GM13977 (cell line): ENCODE measurements around the gene MYL7.

Source experiments
- DNase-seq: peaks from one replicate; pipeline ENCODE4 v3.0.0; 2012; ENCODE audit warnings: low spot score
- CTCF ChIP-seq: IDR thresholded peaks from 2 replicates; pipeline ENCODE4 v1.5.1; 2012; ENCODE audit warnings: mild to moderate bottlenecking, control low read depth; ENCODE audit not compliant: insufficient read depth; ENCODE audit errors: extremely low read depth, missing control alignments
- in situ Hi-C: fragments of 300-500 bp; cut with MboI; formaldehyde crosslinking; loops from one replicate; pipeline ENCODE4 v1.12.0; 2022; ENCODE audit warnings: low sequenced_read_pairs, low pct_unique_long_range_greater_than_20kb, mixed read lengths, inconsistent platforms; ENCODE audit not compliant: unreplicated experiment

The MYL7 gene

GRCh38 chr7:44139311-44140010 lies 1.7 kb downstream of the MYL7 start:
- DNase-seq, result no peak
- no peak for TF ChIP-seq CTCF
- in situ Hi-C loops, result no loop called here

GRCh38 chr7:44138698-44139097 lies 2.4 kb downstream of the MYL7 start:
- in situ Hi-C loops, result no loop called here

GRCh38 chr7:44136731-44137130 lies 4.4 kb downstream of the MYL7 start:
- no peak for TF ChIP-seq CTCF
- in situ Hi-C loops, result no loop called here
- no peak for DNase-seq

More at GRCh38 chr7:44138698-44139097, 2.4 kb downstream of the MYL7 start:
- TF ChIP-seq CTCF, result no peak
- DNase-seq, result no peak

- no peak for TF ChIP-seq CTCF
- in situ Hi-C loops, result no loop called here
- no peak for DNase-seq
These were observed 6.0 kb downstream of the MYL7 start for GRCh38 chr7:44134943-44135628.

- DNase-seq, result no peak
- in situ Hi-C loops, result no loop called here
- TF ChIP-seq CTCF, result no peak
These were observed 7.8 kb downstream of the MYL7 start for GRCh38 chr7:44133295-44133694.

- no peak for DNase-seq
- in situ Hi-C loops, result no loop called here
- no peak for TF ChIP-seq CTCF
These were observed 9.1 kb downstream of the MYL7 start for GRCh38 chr7:44132039-44132438.
